Measurements from ENCODE around the gene LRRC40. TPM values are rescaled to one million over a fixed set of nuclear protein-coding genes. Genes with fewer than 3 reads are reported as not detected.

The LRRC40 gene
- total RNA-seq, 4 donors from 2014 or later, result 5.5 to 15.3 (median 11.8) TPM

- H3K27ac ChIP-seq, result peak overlapping the region in 3 of 4 donors; percentile 7 to 98 (median 96)
- WGBS, 2 donors, result 13 to 15% methylated on average over 3 of the region's 3 CpGs
- H3K4me3 ChIP-seq, result peak overlapping the region in 2 of 4 donors; percentile 77 to 84
- no peak for TF ChIP-seq POLR2A (IDR thresholded peaks at IDR 0.05)
- TF ChIP-seq CTCF (IDR thresholded peaks at IDR 0.05), result no peak
- intact Hi-C loops (cut with DNase I), result no loop called here
- H3K4me1 ChIP-seq, result peaks cover 0 to 65% (median 33%) of the 10 kb centered on the region in 3 donors
- DNase-seq, result no peak
- peaks cover 0 to 37% (median 0%) of the 10 kb centered on the region in 3 donors for H3K36me3 ChIP-seq
- no peaks in the 10 kb centered on the region for H3K9me3 ChIP-seq
- H3K27me3 ChIP-seq, result no peaks in the 10 kb centered on the region
Measured at GRCh38 chr1:70222716-70223235, 17.4 kb upstream of the LRRC40 start.

GRCh38 chr1:70221238-70222121, 16.1 kb upstream of the LRRC40 start, which contains the start of gene SRSF11:
Gene SRSF11, plus strand, starts transcription at chr1:70221380. Its CDS starts 257 bp downstream, at chr1:70221637.
- Histone ChIP-seq H3K27ac (peak within 1 kb of the TSS; percentile 96 to 99 (median 98)), H3K4me3 (peak within 1 kb of the TSS; percentile 73 to 84 (median 76)), H3K9me3 (no peaks in the 10 kb centered on the region), H3K4me1 (peaks cover 0 to 52% (median 29%) of the 10 kb centered on the region in 3 donors), H3K36me3 (peaks cover 0 to 43% (median 0%) of the 10 kb centered on the region in 3 donors), H3K27me3 (no peaks in the 10 kb centered on the region)
- DNase-seq, result peak; percentile 80
- WGBS, 2 donors, result 0% methylated on average over 51 to 58 of the region's 74 CpGs
- intact Hi-C loops (cut with DNase I), result no loop called here
- TF ChIP-seq POLR2A (IDR thresholded peaks at IDR 0.05), result peak in 3 of 4 donors; percentile 63 to 89 (median 70)
- peak in 3 of 6 experiments; percentile 12 to 33 (median 18) for TF ChIP-seq CTCF (IDR thresholded peaks at IDR 0.05)

- Histone ChIP-seq H3K4me3 (peak overlapping the region; percentile 73 to 84 (median 76)), H3K9me3 (no peaks in the 10 kb centered on the region), H3K36me3 (peaks cover 0 to 45% (median 0%) of the 10 kb centered on the region in 3 donors), H3K27ac (peak overlapping the region; percentile 60 to 98 (median 96)), H3K27me3 (no peaks in the 10 kb centered on the region), H3K4me1 (peaks cover 0 to 45% (median 29%) of the 10 kb centered on the region in 3 donors)
- intact Hi-C loops (cut with DNase I), result no loop called here
- no peak for DNase-seq
- 24 to 46% methylated on average over 10 to 15 of the region's 17 CpGs for WGBS, 2 donors
- TF ChIP-seq POLR2A (IDR thresholded peaks at IDR 0.05) (no peak), CTCF (IDR thresholded peaks at IDR 0.05) (no peak)
Measured at GRCh38 chr1:70220517-70221237, 15.3 kb upstream of the LRRC40 start.

- Histone ChIP-seq H3K4me1 (peaks cover 0 to 40% (median 29%) of the 10 kb centered on the region in 3 donors), H3K27me3 (no peaks in the 10 kb centered on the region), H3K36me3 (peaks cover 0 to 45% (median 0%) of the 10 kb centered on the region in 3 donors), H3K9me3 (no peaks in the 10 kb centered on the region), H3K4me3 (no peak overlapping the region), H3K27ac (peak overlapping the region in 1 of 4 donors; percentile 96)
- intact Hi-C loops (cut with DNase I), result no loop called here
- no peak for DNase-seq
- no peak for TF ChIP-seq POLR2A (IDR thresholded peaks at IDR 0.05)
- no peak for TF ChIP-seq CTCF (IDR thresholded peaks at IDR 0.05)
- WGBS, 2 donors, result 83 to 91% methylated on average over 2 of the region's 2 CpGs
Measured at GRCh38 chr1:70220015-70220414, 14.6 kb upstream of the LRRC40 start.
